Body of pancreas (tissue), 4 donors: ENCODE data around the gene AVPR1B. TPM values are rescaled to one million over a fixed set of nuclear protein-coding genes. Genes with fewer than 3 reads are reported as not detected.

Experiments used
- ATAC-seq: fragments of 150-250 bp; one replicate; pipeline ENCODE4 v1.9.1; 2016
- DNase-seq, 4 donors: peaks; one replicate each; pipeline ENCODE4 v3.0.0-alpha.2; 2019
- H3K27ac ChIP-seq, 4 donors: fragments of 200-600 bp; sonication (generic); 1 replicate in 3 of 4; 2 replicates in 1 of 4; pipeline versions ENCODE4 v1.5.1 to v1.6.1; 2016 to 2019; ENCODE audit warnings: mild to moderate bottlenecking in 1 of 4, mixed read lengths in 1 of 4, moderate library complexity in 1 of 4
- H3K27me3 ChIP-seq, 2 donors: fragments of 200-600 bp; sonication (generic); one replicate each; pipeline ENCODE4 v1.6.0; 2016; ENCODE audit warnings: mild to moderate bottlenecking in 1 of 2
- H3K36me3 ChIP-seq, 2 donors: fragments of 200-600 bp; sonication (generic); replicated peaks in 1 of 2; 2 replicates each; pipeline ENCODE4 v1.5.1; 2016; ENCODE audit warnings: low read depth in 2 of 2; ENCODE audit not compliant: insufficient read depth in 1 of 2
- H3K4me1 ChIP-seq: fragments of 200-600 bp; sonication (generic); one replicate; pipeline ENCODE4 v1.6.0; 2016
- H3K4me3 ChIP-seq, 2 donors: fragments of 200-600 bp; sonication (generic); 1 replicate in 1 of 2; 2 replicates in 1 of 2; pipeline ENCODE4 v1.5.1; 2016 to 2019
- H3K9me3 ChIP-seq, 3 donors: fragments of 200-600 bp; sonication (generic); 1 replicate in 2 of 3; 2 replicates in 1 of 3; pipeline ENCODE4 v1.5.1; 2016
- CTCF ChIP-seq, 7 experiments: fragments of 450-650 bp in 4 of 7; fragments of 200-600 bp in 3 of 7; sonication (generic) in 3 of 7; IDR thresholded peaks; one replicate each; pipeline ENCODE4 v1.5.1; 2016 to 2019; ENCODE audit warnings: antibody characterized with exemption in 7 of 7
- POLR2A ChIP-seq, 3 donors: fragments of 450-650 bp; IDR thresholded peaks; one replicate each; pipeline ENCODE4 v1.6.1; 2016; ENCODE audit warnings: antibody characterized with exemption in 3 of 3, mild to moderate bottlenecking in 2 of 3
- WGBS, 2 donors: methylation state at CpG; one replicate each; pipeline ENCODE4 v1.1.5; 2017; 5-methylcytosine and 5-hydroxymethylcytosine counted together
- intact Hi-C: fragments of 100-400 bp; cut with DNase I; formaldehyde crosslinking; loops from one replicate; pipeline ENCODE4 v1.15.1; 2023
- total RNA-seq, 2 donors: library from RNA; depleted of rRNA; stranded (reverse); fragments of >200 nt; gene quantifications; one replicate each; pipeline ENCODE4 v1.1.0, GENCODE V29; 2016

Gene AVPR1B
- total RNA-seq, 2 donors from 2014 or later = 0.78 TPM; not detected in 1

- DNase-seq = no peak
- Histone ChIP-seq H3K27ac (no peak overlapping the region), H3K4me1 (no peaks in the 10 kb centered on the region), H3K9me3 (no peaks in the 10 kb centered on the region), H3K36me3 (no peaks in the 10 kb centered on the region), H3K4me3 (no peak overlapping the region), H3K27me3 (no peaks in the 10 kb centered on the region)
- intact Hi-C loops = no loop called here
- ATAC-seq = no peak
- WGBS, 2 donors = 71 to 74% methylated on average over 7 of the region's 7 CpGs
- TF ChIP-seq CTCF (IDR thresholded peaks at IDR 0.05) (no peak), POLR2A (IDR thresholded peaks at IDR 0.05) (no peak)
Measured at GRCh38 chr1:206131037-206131436, 13.8 kb upstream of the AVPR1B start.

- Histone ChIP-seq H3K36me3 (no peaks in the 10 kb centered on the region), H3K27me3 (no peaks in the 10 kb centered on the region), H3K27ac (no peak overlapping the region), H3K4me1 (no peaks in the 10 kb centered on the region), H3K4me3 (no peak overlapping the region), H3K9me3 (no peaks in the 10 kb centered on the region)
- DNase-seq (no peak), ATAC-seq (no peak)
- WGBS, 2 donors = 55 to 59% methylated on average over 4 of the region's 4 CpGs
- intact Hi-C loops = no loop called here
- TF ChIP-seq CTCF (IDR thresholded peaks at IDR 0.05) (no peak), POLR2A (IDR thresholded peaks at IDR 0.05) (no peak)
Measured at GRCh38 chr1:206128196-206128595, 11.0 kb upstream of the AVPR1B start.

- Histone ChIP-seq H3K9me3 (no peaks in the 10 kb centered on the region), H3K36me3 (no peaks in the 10 kb centered on the region), H3K27me3 (no peaks in the 10 kb centered on the region), H3K4me3 (no peak overlapping the region), H3K27ac (no peak overlapping the region), H3K4me1 (no peaks in the 10 kb centered on the region)
- ATAC-seq = no peak
- TF ChIP-seq CTCF (IDR thresholded peaks at IDR 0.05) = no peak
- TF ChIP-seq POLR2A (IDR thresholded peaks at IDR 0.05) = no peak
- 80 to 90% methylated on average over 9 of the region's 9 CpGs for WGBS, 2 donors
- intact Hi-C loops = no loop called here
- no peak for DNase-seq
Measured at GRCh38 chr1:206127336-206127735, 10.1 kb upstream of the AVPR1B start.

GRCh38 chr1:206125346-206125745 lies 8.2 kb upstream of the AVPR1B start:
- Histone ChIP-seq H3K9me3 (no peaks in the 10 kb centered on the region), H3K27ac (no peak overlapping the region), H3K27me3 (no peaks in the 10 kb centered on the region), H3K4me1 (no peaks in the 10 kb centered on the region), H3K36me3 (no peaks in the 10 kb centered on the region), H3K4me3 (no peak overlapping the region)
- TF ChIP-seq POLR2A (IDR thresholded peaks at IDR 0.05) = no peak
- no peak for TF ChIP-seq CTCF (IDR thresholded peaks at IDR 0.05)
- WGBS, 2 donors = 94 to 97% methylated on average over 1 of the region's 1 CpG
- ATAC-seq = no peak
- intact Hi-C loops = no loop called here
- no peak for DNase-seq

GRCh38 chr1:206122686-206123085 lies 5.5 kb upstream of the AVPR1B start:
- Histone ChIP-seq H3K4me3 (no peak overlapping the region), H3K27me3 (no peaks in the 10 kb centered on the region), H3K36me3 (no peaks in the 10 kb centered on the region), H3K9me3 (no peaks in the 10 kb centered on the region), H3K4me1 (peaks cover 4% of the 10 kb centered on the region), H3K27ac (no peak overlapping the region)
- TF ChIP-seq CTCF (IDR thresholded peaks at IDR 0.05) (no peak), POLR2A (IDR thresholded peaks at IDR 0.05) (no peak)
- intact Hi-C loops = no loop called here
- no peak for ATAC-seq
- DNase-seq = no peak
